HL-60 (cell line): ENCODE measurements around the gene PKNOX1.
"Not testable (repeated sequence)": the region's sequence is repeated elsewhere in the genome, so short reads cannot be mapped to it uniquely, and the experiment has no call there.

ENCODE experiments used
- GABPA ChIP-seq: IDR thresholded peaks from 2 replicates; pipeline ENCODE4 v1.6.1; 2012; ENCODE audit warnings: low read depth
- POLR2AphosphoS5 ChIP-seq: IDR thresholded peaks from 2 replicates; pipeline ENCODE4 v1.6.1; 2012; ENCODE audit warnings: low read depth
- SPI1 ChIP-seq: IDR thresholded peaks from 2 replicates; pipeline ENCODE4 v1.6.1; 2012; ENCODE audit warnings: low read depth, mild to moderate bottlenecking, borderline replicate concordance
- TF ChIP-seq, protein P1 (sequence below): IDR thresholded peaks from one replicate; pipeline ENCODE4 v1.5.1; 2011; ENCODE audit warnings: low read length, control low read depth, inconsistent platforms; ENCODE audit not compliant: insufficient read depth
- TF ChIP-seq, protein P2 (sequence below): IDR thresholded peaks from 2 replicates; pipeline ENCODE4 v1.6.1; 2012; ENCODE audit warnings: low read depth; ENCODE audit not compliant: insufficient replicate concordance

DNA sequence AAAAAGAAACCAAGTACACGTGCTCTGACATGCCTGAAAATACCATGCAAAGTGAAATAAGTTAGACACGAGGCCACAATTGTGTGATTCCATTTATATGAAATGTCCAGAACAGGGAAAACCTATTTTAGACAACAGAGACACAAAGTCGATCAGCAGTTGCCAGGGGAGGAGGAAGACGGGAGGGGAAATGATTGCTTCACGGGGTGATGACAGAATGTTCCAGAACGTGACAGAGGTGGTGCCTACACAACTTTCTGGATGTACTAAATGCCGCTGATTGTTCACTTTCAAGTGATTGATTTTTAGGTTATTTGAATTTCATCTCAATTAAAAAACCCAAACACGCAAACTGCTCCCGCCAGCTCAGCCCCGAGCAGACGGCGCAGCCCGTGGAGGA is 78.8 kb downstream of the PKNOX1 start:
- TF ChIP-seq, protein P1, sequence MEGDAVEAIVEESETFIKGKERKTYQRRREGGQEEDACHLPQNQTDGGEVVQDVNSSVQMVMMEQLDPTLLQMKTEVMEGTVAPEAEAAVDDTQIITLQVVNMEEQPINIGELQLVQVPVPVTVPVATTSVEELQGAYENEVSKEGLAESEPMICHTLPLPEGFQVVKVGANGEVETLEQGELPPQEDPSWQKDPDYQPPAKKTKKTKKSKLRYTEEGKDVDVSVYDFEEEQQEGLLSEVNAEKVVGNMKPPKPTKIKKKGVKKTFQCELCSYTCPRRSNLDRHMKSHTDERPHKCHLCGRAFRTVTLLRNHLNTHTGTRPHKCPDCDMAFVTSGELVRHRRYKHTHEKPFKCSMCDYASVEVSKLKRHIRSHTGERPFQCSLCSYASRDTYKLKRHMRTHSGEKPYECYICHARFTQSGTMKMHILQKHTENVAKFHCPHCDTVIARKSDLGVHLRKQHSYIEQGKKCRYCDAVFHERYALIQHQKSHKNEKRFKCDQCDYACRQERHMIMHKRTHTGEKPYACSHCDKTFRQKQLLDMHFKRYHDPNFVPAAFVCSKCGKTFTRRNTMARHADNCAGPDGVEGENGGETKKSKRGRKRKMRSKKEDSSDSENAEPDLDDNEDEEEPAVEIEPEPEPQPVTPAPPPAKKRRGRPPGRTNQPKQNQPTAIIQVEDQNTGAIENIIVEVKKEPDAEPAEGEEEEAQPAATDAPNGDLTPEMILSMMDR: not testable (repeated sequence)
- not testable (repeated sequence) for TF ChIP-seq POLR2AphosphoS5, GABPA, SPI1
- TF ChIP-seq, protein P2, sequence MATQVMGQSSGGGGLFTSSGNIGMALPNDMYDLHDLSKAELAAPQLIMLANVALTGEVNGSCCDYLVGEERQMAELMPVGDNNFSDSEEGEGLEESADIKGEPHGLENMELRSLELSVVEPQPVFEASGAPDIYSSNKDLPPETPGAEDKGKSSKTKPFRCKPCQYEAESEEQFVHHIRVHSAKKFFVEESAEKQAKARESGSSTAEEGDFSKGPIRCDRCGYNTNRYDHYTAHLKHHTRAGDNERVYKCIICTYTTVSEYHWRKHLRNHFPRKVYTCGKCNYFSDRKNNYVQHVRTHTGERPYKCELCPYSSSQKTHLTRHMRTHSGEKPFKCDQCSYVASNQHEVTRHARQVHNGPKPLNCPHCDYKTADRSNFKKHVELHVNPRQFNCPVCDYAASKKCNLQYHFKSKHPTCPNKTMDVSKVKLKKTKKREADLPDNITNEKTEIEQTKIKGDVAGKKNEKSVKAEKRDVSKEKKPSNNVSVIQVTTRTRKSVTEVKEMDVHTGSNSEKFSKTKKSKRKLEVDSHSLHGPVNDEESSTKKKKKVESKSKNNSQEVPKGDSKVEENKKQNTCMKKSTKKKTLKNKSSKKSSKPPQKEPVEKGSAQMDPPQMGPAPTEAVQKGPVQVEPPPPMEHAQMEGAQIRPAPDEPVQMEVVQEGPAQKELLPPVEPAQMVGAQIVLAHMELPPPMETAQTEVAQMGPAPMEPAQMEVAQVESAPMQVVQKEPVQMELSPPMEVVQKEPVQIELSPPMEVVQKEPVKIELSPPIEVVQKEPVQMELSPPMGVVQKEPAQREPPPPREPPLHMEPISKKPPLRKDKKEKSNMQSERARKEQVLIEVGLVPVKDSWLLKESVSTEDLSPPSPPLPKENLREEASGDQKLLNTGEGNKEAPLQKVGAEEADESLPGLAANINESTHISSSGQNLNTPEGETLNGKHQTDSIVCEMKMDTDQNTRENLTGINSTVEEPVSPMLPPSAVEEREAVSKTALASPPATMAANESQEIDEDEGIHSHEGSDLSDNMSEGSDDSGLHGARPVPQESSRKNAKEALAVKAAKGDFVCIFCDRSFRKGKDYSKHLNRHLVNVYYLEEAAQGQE: not testable (repeated sequence)
